Kidney (tissue), 14 donors: Measurements from ENCODE around the gene TANC1. TPM values are rescaled to one million over a fixed set of nuclear protein-coding genes. Genes with fewer than 3 reads are reported as not detected.
A peak's percentile ranks its signal among the peaks of the same experiment; 100 is the strongest.

Experiments
- DNase-seq, 5 donors: peaks; one replicate each; pipeline ENCODE4 v3.0.0-alpha.2; 2013 to 2020
- FAIRE-seq: peaks from 2 replicates; lab custom pipeline; 2012; peaks lifted over from hg19 to GRCh38; lab: Jason Lieb, UNC
- H3K27ac ChIP-seq, 2 donors: one replicate each; pipeline ENCODE4 v1.7.0; 2013; ENCODE audit warnings: low read depth in 2 of 2, low read length in 2 of 2, inconsistent platforms in 1 of 2
- H3K27me3 ChIP-seq: one replicate; pipeline ENCODE4 v1.7.1; 2013; ENCODE audit warnings: low read length, inconsistent platforms; ENCODE audit not compliant: control insufficient read depth, insufficient read depth
- H3K36me3 ChIP-seq, 3 donors: one replicate each; pipeline versions ENCODE4 v1.7.0 to v1.7.1; 2013; ENCODE audit warnings: low read length in 3 of 3, control low read depth in 1 of 3, inconsistent platforms in 1 of 3; ENCODE audit not compliant: insufficient read depth in 3 of 3, control insufficient read depth in 2 of 3
- H3K4me1 ChIP-seq, 3 donors: one replicate each; pipeline versions ENCODE4 v1.7.0 to v1.7.1; 2013; ENCODE audit warnings: low read length in 3 of 3, inconsistent platforms in 1 of 3, low read depth in 1 of 3; ENCODE audit not compliant: control insufficient read depth in 2 of 3, insufficient read depth in 2 of 3
- H3K4me3 ChIP-seq, 3 donors: one replicate each; pipeline versions ENCODE4 v1.7.0 to v1.8.1; 2013; ENCODE audit warnings: low read length in 3 of 3, control low read depth in 1 of 3, inconsistent platforms in 1 of 3
- H3K9ac ChIP-seq, 3 donors: one replicate each; pipeline versions ENCODE4 v1.7.0 to v1.7.1; 2013; ENCODE audit warnings: low read length in 3 of 3, control low read depth in 1 of 3, inconsistent platforms in 1 of 3
- H3K9me3 ChIP-seq, 3 donors: one replicate each; pipeline versions ENCODE4 v1.7.0 to v1.7.1; 2013; ENCODE audit warnings: low read length in 3 of 3, control low read depth in 1 of 3, inconsistent platforms in 1 of 3; ENCODE audit not compliant: control insufficient read depth in 2 of 3, insufficient read depth in 1 of 3
- intact Hi-C: fragments of 100-400 bp; cut with DNase I; formaldehyde crosslinking; loops from one replicate; pipeline ENCODE4 v1.11.1; 2022
- polyA plus RNA-seq: library from polyadenylated mRNA; stranded (reverse); fragments of 350-450 nt; fragmentation: Illumina TruSeq; extraction: RNeasy Lipid Tissue Mini Kit (QIAGEN cat#74804); gene quantifications from one replicate; pipeline ENCODE4 v1.2.3, GENCODE V29; 2014; ENCODE audit warnings: low read depth, low replicate concordance; ENCODE audit not compliant: insufficient read depth
- total RNA-seq: library from RNA; stranded (reverse); fragmentation: NEBNext Ultra II Directional; extraction: Animal tissue kit (Norgen Biotek cat#: 25700); gene quantifications from one replicate; pipeline ENCODE4 v1.2.1, GENCODE V29; 2021
- TF ChIP-seq, protein P1 (sequence below): IDR thresholded peaks from 3 replicates; pipeline ENCODE4 v1.5.1; 2012; ENCODE audit warnings: mild to moderate bottlenecking, moderate library complexity, borderline replicate concordance; ENCODE audit not compliant: insufficient read depth; ENCODE audit errors: extremely low read depth
- donor health status: control.
- donor health status: control.
- donor health status: control.
- donor health status: control.
- donor health status: control.
- donor health status: DM: yes; HTN: yes; CAD: no.
- donor health status: Normal renal cell carcinoma (clear cell type).

The TANC1 gene
- total and polyA plus RNA-seq, 2 donors from 2014 or later: 9.2 to 39.0 TPM

DNA sequence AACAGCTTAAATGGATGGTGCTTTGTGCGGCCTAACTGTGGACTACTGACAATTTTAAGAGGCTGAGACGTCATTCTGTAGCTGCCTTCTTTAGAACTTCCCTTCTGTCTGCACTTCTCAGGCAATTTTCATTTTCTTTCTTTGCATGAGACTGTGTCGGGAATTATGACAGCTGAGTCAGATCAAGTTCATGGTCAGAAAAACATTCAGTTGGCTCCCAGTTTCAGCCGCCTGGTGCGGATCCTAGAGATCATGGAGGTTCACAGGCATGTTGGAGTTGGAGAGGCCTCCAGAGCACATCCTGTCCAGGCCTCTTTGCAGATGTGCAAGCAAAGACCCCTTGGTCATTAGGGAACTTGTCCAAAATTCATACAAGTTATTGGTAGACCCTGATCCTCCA, 135.0 kb downstream of the TANC1 start:
- Histone ChIP-seq H3K9ac (no peak overlapping the region), H3K4me1 (peaks cover 6 to 8% (median 7%) of the 10 kb centered on the region in 3 donors), H3K4me3 (no peak overlapping the region), H3K27ac (no peak overlapping the region), H3K9me3 (no peaks in the 10 kb centered on the region), H3K36me3 (no peaks in the 10 kb centered on the region), H3K27me3 (no peaks in the 10 kb centered on the region)
- DNase-seq: peak in 1 of 5 donors; percentile 60
- intact Hi-C loops: no loop called here
- TF ChIP-seq, protein P1, sequence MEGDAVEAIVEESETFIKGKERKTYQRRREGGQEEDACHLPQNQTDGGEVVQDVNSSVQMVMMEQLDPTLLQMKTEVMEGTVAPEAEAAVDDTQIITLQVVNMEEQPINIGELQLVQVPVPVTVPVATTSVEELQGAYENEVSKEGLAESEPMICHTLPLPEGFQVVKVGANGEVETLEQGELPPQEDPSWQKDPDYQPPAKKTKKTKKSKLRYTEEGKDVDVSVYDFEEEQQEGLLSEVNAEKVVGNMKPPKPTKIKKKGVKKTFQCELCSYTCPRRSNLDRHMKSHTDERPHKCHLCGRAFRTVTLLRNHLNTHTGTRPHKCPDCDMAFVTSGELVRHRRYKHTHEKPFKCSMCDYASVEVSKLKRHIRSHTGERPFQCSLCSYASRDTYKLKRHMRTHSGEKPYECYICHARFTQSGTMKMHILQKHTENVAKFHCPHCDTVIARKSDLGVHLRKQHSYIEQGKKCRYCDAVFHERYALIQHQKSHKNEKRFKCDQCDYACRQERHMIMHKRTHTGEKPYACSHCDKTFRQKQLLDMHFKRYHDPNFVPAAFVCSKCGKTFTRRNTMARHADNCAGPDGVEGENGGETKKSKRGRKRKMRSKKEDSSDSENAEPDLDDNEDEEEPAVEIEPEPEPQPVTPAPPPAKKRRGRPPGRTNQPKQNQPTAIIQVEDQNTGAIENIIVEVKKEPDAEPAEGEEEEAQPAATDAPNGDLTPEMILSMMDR: no peak
- no peak for FAIRE-seq

DNA sequence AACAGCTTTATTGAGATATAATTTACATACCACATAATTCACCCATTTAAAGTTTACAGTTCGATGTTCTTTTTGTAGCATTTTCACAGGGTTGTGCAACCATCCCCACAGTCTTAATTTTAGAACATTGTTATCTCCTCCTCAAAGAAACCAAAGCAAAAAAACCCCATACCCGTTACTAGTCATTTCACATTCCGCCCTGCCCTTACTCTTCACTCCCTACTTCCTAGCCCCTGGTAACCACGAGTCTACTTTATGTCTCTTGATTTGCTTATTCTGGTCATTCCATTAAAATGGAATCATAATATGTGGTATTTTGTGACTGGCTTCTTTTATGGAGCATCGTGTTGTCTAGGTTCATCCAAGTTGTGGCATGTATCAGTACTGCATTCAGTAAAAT, 137.7 kb downstream of the TANC1 start:
- DNase-seq: no peak
- Histone ChIP-seq H3K27ac (no peak overlapping the region), H3K36me3 (no peaks in the 10 kb centered on the region), H3K9ac (no peak overlapping the region), H3K4me3 (no peak overlapping the region), H3K4me1 (peaks cover 0 to 2% (median 0%) of the 10 kb centered on the region in 3 donors), H3K9me3 (no peaks in the 10 kb centered on the region), H3K27me3 (no peaks in the 10 kb centered on the region)
- intact Hi-C loops: no loop called here
- FAIRE-seq: no peak
- TF ChIP-seq, protein P1: no peak

DNA sequence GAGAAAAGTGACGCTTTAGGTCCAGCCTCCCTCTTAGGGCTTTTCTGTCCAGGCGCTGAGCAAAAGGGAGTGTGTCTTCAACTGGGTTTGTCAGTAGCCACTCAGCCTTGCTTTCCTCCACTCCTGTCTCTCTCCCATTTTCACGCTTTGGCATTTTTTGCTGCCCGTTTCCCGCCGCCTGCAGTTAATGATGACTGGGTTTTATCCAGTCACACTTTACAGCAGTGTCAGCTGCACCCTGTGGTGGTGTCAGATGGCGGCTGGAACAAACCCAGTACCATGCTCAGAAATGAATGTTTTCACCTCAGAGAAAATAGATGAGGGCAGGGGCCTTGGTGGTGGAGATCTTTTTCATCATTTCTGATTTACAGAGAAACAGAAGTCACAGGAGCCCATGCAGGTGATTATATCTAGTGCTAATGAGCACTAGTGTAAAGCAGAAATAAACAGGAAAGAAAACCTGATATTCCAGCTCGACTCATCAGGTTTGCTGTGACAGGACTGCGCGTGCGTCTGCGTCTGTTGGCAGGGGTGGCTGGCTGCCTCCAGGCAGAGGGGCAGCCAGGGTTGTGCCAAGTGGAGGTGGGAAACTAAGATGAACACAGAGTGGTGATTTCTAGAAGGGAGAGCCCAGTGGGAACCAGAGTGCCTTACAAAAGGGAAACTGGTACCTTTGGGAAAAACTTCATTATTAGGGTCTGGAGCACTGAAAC, 139.9 kb downstream of the TANC1 start:
- no peak overlapping the region for H3K4me3 ChIP-seq
- peaks cover 0 to 2% (median 0%) of the 10 kb centered on the region in 3 donors for H3K4me1 ChIP-seq
- FAIRE-seq (no peak), DNase-seq (peak in 1 of 5 donors; percentile 38)
- H3K27me3 ChIP-seq: no peaks in the 10 kb centered on the region
- TF ChIP-seq, protein P1: no peak
- no peak overlapping the region for H3K9ac ChIP-seq
- intact Hi-C loops: no loop called here
- peak overlapping the region in 1 of 2 donors; percentile 3 for H3K27ac ChIP-seq
- H3K36me3 ChIP-seq: no peaks in the 10 kb centered on the region
- no peaks in the 10 kb centered on the region for H3K9me3 ChIP-seq

DNA sequence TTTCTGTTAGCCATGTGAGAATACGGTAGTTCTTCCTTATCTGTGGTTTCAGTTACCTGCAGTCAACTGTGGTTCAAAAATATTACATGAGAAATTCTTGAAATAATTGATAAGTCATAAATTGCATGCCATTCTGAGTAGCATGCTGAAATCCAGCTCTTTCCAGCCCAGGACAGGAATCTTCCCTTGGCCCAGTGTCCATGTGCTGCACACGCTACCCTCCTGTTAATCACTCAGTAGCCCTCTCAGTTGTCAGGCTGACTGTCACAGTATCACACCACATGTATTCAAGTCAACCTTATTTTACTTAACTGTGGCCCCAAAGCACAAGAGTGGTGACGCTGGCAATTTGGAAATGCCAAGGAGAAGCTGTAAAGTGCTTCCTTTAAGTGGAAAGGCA, 141.1 kb downstream of the TANC1 start:
- Histone ChIP-seq H3K27ac (no peak overlapping the region), H3K4me3 (no peak overlapping the region), H3K27me3 (no peaks in the 10 kb centered on the region), H3K9ac (no peak overlapping the region), H3K9me3 (no peaks in the 10 kb centered on the region), H3K36me3 (no peaks in the 10 kb centered on the region), H3K4me1 (peaks cover 0 to 2% (median 0%) of the 10 kb centered on the region in 3 donors)
- TF ChIP-seq, protein P1: no peak
- DNase-seq (no peak), FAIRE-seq (no peak)
- intact Hi-C loops: no loop called here
